SW 1271 (cell line): Measurements from ENCODE around the gene MYL12B.
A peak's percentile ranks its signal among the peaks of the same experiment; 100 is the strongest.

Source experiments
- DNase-seq, 2 experiments: peaks; one replicate each; lab custom pipeline; 2025; lab: John Stamatoyannopoulos, UW

MYL12B gene

GRCh38 chr18:3235846-3236245, 26.1 kb upstream of the MYL12B start:
- no peak for DNase-seq

- no peak for DNase-seq
Observed at GRCh38 chr18:3236470-3236869, 25.5 kb upstream of the MYL12B start.

GRCh38 chr18:3238742-3239141, 23.2 kb upstream of the MYL12B start:
- DNase-seq = no peak

GRCh38 chr18:3245185-3245564, 16.8 kb upstream of the MYL12B start:
- DNase-seq = no peak

GRCh38 chr18:3245853-3246634, 15.9 kb upstream of the MYL12B start:
- DNase-seq = peak; percentile 75 to 81

GRCh38 chr18:3246635-3247239, 15.2 kb upstream of the MYL12B start:
- DNase-seq = peak in 1 of 2 experiments; percentile 38

GRCh38 chr18:3247240-3248061, 14.5 kb upstream of the MYL12B start, which contains the start of gene MYL12A:
MYL12A (plus strand) TSS chr18:3247801; CDS start chr18:3253248, 5,447 bp downstream.
- peak; percentile 87 to 93 for DNase-seq

- DNase-seq = peak in 1 of 2 experiments; percentile 21
Observed at GRCh38 chr18:3248062-3248657, 13.8 kb upstream of the MYL12B start.

- peak in 1 of 2 experiments; percentile 50 for DNase-seq
Observed at GRCh38 chr18:3248658-3249359, 13.1 kb upstream of the MYL12B start.

- DNase-seq = peak; percentile 46 to 76
Observed at GRCh38 chr18:3250237-3251107, 11.5 kb upstream of the MYL12B start.

- DNase-seq = no peak
Observed at GRCh38 chr18:3251249-3251962, 10.5 kb upstream of the MYL12B start.

- DNase-seq = no peak
Observed at GRCh38 chr18:3251963-3252277, 10.0 kb upstream of the MYL12B start.

GRCh38 chr18:3252843-3253242, 9.1 kb upstream of the MYL12B start:
- DNase-seq = no peak

- no peak for DNase-seq
Observed at GRCh38 chr18:3254725-3255124, 7.2 kb upstream of the MYL12B start.

GRCh38 chr18:3255611-3256165, 6.2 kb upstream of the MYL12B start:
- DNase-seq = no peak

- DNase-seq = no peak
Observed at GRCh38 chr18:3256693-3257626, 5.0 kb upstream of the MYL12B start.

- no peak for DNase-seq
Observed at GRCh38 chr18:3257627-3258120, 4.3 kb upstream of the MYL12B start.

- no peak for DNase-seq
Observed at GRCh38 chr18:3260995-3261372, 949 bp upstream of the MYL12B start.
